Duodenal mucosa (tissue), 2 donors: ENCODE results near the gene MIGA2.
"Not testable (repeated sequence)": the region's sequence is repeated elsewhere in the genome, so short reads cannot be mapped to it uniquely, and the experiment has no call there.

Source experiments
- H3K27ac ChIP-seq: one replicate; pipeline ENCODE4 v1.7.0; 2013; ENCODE audit warnings: low read depth, low read length
- H3K27me3 ChIP-seq, 2 donors: one replicate each; pipeline ENCODE4 v1.7.0; 2013; ENCODE audit warnings: low read length in 2 of 2, control low read depth in 1 of 2; ENCODE audit not compliant: insufficient read depth in 2 of 2, control insufficient read depth in 1 of 2
- H3K36me3 ChIP-seq, 2 donors: one replicate each; pipeline ENCODE4 v1.7.0; 2013; ENCODE audit warnings: low read length in 2 of 2, control low read depth in 1 of 2; ENCODE audit not compliant: insufficient read depth in 2 of 2, control insufficient read depth in 1 of 2
- H3K4me1 ChIP-seq, 2 donors: one replicate each; pipeline ENCODE4 v1.7.0; 2013; ENCODE audit warnings: low read length in 2 of 2, control low read depth in 1 of 2; ENCODE audit not compliant: insufficient read depth in 2 of 2, control insufficient read depth in 1 of 2
- H3K4me3 ChIP-seq, 2 donors: one replicate each; pipeline ENCODE4 v1.7.0; 2013; ENCODE audit warnings: low read length in 2 of 2, low read depth in 1 of 2
- H3K9ac ChIP-seq, 2 donors: one replicate each; pipeline ENCODE4 v1.7.0; 2013; ENCODE audit warnings: low read length in 2 of 2, low read depth in 1 of 2
- H3K9me3 ChIP-seq, 2 donors: one replicate each; pipeline ENCODE4 v1.7.0; 2013; ENCODE audit warnings: low read length in 2 of 2, control low read depth in 1 of 2; ENCODE audit not compliant: control insufficient read depth in 1 of 2

MIGA2 gene

DNA sequence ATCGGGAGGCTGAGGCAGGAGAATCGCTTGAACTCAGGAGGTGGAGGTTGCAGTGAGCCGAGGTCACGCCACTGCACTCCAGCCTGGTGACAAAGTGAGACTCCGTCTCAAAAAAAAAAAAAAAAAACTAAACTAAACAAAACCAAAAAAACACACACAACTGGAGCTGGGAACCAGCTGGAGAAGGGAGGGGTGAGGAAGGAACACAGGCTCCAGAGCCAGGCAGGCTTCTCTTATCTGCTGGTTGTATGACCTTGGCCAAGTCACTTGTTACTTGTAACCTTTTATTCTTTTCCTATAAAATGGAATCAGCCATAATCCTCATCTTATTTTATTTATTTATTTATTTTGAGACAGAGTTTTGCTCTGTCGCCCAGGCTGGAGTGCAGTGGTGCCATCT, 32.3 kb upstream of the MIGA2 start:
- H3K27ac ChIP-seq, H3K4me1 ChIP-seq, H3K4me3 ChIP-seq, H3K27me3 ChIP-seq, H3K9me3 ChIP-seq, H3K9ac ChIP-seq: not testable (repeated sequence)
- H3K36me3 ChIP-seq, result peaks cover 48 to 78% of the 10 kb centered on the region in 2 donors

- H3K9me3 ChIP-seq, result no peaks in the 10 kb centered on the region
- no peak overlapping the region for H3K9ac ChIP-seq
- peaks cover 42 to 78% of the 10 kb centered on the region in 2 donors for H3K36me3 ChIP-seq
- no peaks in the 10 kb centered on the region for H3K27me3 ChIP-seq
- no peak overlapping the region for H3K4me3 ChIP-seq
- peaks cover 0 to 3% of the 10 kb centered on the region in 2 donors for H3K4me1 ChIP-seq
- no peak overlapping the region for H3K27ac ChIP-seq
Measured at GRCh38 chr9:129005336-129005997, 31.0 kb upstream of the MIGA2 start.

DNA sequence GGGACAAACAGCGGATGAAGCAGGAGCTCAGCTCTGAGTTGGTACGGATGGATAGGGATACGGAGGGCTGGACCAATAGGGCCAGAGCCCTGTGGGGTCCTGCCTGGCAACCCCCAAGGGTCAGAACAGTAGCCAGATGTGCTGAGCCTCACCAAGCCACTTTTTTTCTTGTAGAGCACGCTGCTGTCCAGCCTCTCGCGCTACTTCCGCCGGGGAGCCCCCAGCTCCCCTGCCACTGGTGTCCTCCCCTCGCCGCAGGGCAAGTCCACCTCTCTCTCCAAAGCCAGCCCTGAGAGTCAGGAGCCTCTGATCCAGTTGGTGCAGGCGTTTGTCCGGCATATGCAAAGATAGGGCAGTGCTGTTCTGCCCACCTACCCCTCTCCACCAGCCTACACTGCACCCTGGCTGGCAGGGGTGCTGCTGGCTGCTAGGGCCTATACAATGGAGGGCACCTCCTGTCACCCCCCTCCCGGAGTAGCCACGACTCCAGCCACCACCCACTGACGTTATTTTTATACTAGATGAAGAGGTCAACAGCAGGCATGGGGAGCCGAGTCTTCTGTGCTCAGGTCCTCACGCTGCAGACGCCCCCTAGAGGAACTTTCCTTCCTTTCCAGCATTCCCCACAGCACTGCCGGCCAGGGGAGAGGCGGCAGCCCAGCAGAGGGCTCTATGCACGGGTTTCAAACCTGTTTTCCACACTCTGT, 29.9 kb upstream of the MIGA2 start:
- Histone ChIP-seq H3K36me3 (peaks cover 46 to 77% of the 10 kb centered on the region in 2 donors), H3K4me3 (no peak overlapping the region), H3K27me3 (no peaks in the 10 kb centered on the region), H3K9ac (no peak overlapping the region), H3K9me3 (no peaks in the 10 kb centered on the region), H3K4me1 (peaks cover 0 to 3% of the 10 kb centered on the region in 2 donors), H3K27ac (no peak overlapping the region)

DNA sequence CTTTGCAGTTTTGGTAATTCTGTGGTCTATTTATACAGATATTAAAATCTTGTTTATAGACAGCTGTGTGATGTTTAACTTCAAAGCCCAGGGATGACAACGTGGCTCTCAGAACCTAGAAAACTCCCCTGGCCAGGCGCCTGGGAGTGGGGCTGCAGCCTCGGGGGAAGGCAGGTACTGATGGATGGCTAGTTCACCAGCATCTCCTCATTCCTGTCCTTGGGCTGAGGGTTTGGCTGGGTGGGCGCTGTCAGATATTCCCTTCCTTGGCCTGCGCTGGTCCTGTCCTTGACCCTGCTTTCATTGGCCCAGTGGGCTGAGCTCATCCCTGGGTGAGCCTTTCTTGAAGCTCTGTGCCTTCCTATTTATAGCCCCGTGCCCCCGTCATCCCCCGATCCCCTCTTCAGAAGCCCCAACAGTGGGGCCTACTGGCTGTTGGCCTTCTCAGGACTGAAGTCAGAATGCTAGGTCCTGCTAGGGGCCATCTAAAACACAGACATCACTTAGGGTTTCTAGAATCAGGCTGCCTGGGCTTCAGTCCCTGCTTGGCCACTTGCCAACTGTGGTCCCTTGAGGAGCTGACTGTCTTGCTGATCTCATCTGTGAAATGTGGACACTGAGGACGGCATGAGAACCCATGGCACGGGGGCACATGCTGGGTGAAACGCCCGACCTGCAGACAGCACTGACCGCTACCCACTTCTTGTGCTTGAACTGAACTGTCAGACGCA, 29.2 kb upstream of the MIGA2 start:
- Histone ChIP-seq H3K4me1 (peaks cover 0 to 3% of the 10 kb centered on the region in 2 donors), H3K9ac (no peak overlapping the region), H3K4me3 (no peak overlapping the region), H3K9me3 (no peaks in the 10 kb centered on the region), H3K27me3 (no peaks in the 10 kb centered on the region), H3K27ac (no peak overlapping the region), H3K36me3 (peaks cover 39 to 71% of the 10 kb centered on the region in 2 donors)

DNA sequence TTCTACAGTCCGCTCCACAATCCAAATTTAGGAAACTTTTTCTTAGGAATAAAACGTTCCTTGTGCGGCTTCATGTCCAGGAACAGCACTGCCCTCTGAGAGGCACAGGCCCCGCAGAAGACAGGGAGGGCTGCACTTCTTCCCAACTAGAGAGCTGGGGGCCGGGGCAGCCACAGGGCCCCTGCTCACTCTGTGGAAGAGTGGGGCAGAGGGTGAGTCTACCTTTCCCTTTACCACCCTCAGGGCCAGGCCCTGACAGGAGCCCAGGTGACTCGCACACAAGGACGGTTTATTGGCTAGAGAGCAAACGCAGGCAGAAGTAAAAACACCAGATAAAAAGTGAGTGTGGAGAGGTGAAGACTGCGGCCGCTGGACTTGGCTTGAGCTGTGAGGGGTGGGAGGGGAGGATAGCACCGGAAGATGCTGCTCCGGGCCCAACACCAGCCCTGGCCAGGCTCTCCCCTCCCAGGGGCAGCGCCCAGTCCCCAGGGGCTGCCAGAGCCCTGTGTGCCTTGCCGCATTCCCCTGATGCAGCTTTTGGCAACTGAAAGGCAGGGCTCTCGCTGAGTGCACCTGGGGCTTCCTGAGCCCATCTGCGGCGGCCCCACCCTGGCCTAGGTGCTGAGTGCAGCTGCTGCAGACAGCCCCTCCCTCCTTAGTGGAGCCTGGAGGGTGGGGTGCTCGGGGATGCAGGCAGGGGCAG, 28.5 kb upstream of the MIGA2 start:
- no peak overlapping the region for H3K4me3 ChIP-seq
- H3K9me3 ChIP-seq, result no peaks in the 10 kb centered on the region
- H3K36me3 ChIP-seq, result peaks cover 40 to 71% of the 10 kb centered on the region in 2 donors
- H3K4me1 ChIP-seq, result peaks cover 0 to 3% of the 10 kb centered on the region in 2 donors
- no peaks in the 10 kb centered on the region for H3K27me3 ChIP-seq
- no peak overlapping the region for H3K27ac ChIP-seq
- H3K9ac ChIP-seq, result no peak overlapping the region

- Histone ChIP-seq H3K9me3 (no peaks in the 10 kb centered on the region), H3K9ac (no peak overlapping the region), H3K27ac (no peak overlapping the region), H3K27me3 (no peaks in the 10 kb centered on the region), H3K4me3 (no peak overlapping the region), H3K36me3 (peaks cover 42 to 71% of the 10 kb centered on the region in 2 donors), H3K4me1 (peaks cover 0 to 3% of the 10 kb centered on the region in 2 donors)
Measured at GRCh38 chr9:129008469-129008965, 27.9 kb upstream of the MIGA2 start.

- Histone ChIP-seq H3K9ac (no peak overlapping the region), H3K36me3 (peaks cover 43 to 77% of the 10 kb centered on the region in 2 donors), H3K4me1 (peaks cover 0 to 3% of the 10 kb centered on the region in 2 donors), H3K4me3 (no peak overlapping the region), H3K9me3 (no peaks in the 10 kb centered on the region), H3K27me3 (no peaks in the 10 kb centered on the region), H3K27ac (no peak overlapping the region)
Measured at GRCh38 chr9:129008986-129009583, 27.3 kb upstream of the MIGA2 start.

DNA sequence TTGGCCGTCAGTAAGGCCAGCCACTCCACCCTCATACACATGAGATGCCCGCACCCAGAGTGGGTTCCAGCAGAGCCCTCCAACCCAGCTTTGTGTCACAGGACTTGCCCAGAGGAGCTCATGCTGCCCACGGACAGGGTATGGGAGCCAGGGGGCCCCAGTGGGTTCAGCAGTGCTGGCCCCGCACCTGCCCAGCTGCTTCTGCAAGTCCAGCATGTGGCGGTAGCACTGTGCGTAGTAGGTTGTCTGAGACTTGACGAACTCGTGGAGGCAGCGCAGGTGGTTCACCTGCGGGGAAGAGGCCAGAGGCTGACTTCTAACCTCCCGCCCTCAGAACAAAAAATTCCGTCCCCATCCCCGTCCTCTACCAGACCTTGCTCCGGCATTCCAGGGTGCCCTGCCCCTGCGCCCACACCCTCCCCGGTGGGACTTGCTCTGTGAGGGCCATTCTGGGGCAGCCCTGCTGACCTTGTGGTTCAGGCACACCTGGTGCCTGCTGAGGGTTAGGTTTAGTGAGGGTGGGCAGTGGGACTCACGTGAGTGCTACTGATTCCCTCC, 26.8 kb upstream of the MIGA2 start:
- Histone ChIP-seq H3K4me3 (no peak overlapping the region), H3K4me1 (peaks cover 0 to 3% of the 10 kb centered on the region in 2 donors), H3K27ac (no peak overlapping the region), H3K9ac (no peak overlapping the region), H3K27me3 (no peaks in the 10 kb centered on the region), H3K36me3 (peaks cover 48 to 82% of the 10 kb centered on the region in 2 donors), H3K9me3 (no peaks in the 10 kb centered on the region)

DNA sequence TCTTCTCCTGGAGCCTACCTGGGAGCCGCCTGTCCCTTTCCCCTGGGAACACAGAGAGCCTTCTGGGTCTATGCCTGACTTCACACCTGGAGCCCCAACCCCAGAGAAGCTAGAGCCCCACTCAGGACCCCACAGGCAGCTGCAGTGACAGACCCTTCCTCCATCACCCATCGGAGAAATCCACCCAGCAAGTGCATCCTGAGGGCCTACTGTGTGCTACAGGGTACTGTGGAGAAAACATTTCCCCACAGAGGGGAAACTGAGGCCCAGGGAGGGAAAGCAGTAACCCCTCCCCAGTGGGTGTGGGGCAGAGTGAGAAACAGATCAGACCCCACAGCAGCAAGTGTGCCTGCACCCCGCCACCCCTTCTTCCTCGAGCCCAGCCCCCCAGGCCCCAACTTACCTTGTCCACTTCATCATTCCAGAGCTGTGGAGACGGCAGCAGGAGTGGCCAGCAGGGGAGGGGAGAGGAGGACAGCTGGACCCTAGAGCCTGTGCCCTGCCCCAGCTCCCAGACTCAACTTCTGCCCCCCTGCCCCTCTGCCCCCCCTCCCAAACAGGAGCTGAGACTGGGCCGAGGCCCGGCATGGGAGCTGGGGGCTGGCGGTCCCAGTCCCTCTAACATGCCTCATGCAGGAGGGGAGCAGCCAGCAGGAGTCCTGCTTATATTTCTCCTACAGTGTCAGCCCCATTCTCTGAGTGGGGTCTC, 26.0 kb upstream of the MIGA2 start:
- H3K27ac ChIP-seq, result no peak overlapping the region
- no peaks in the 10 kb centered on the region for H3K9me3 ChIP-seq
- peaks cover 0 to 3% of the 10 kb centered on the region in 2 donors for H3K4me1 ChIP-seq
- H3K9ac ChIP-seq, result no peak overlapping the region
- H3K36me3 ChIP-seq, result peaks cover 41 to 81% of the 10 kb centered on the region in 2 donors
- no peak overlapping the region for H3K4me3 ChIP-seq
- H3K27me3 ChIP-seq, result no peaks in the 10 kb centered on the region
